Mucosa of descending colon (tissue), 3 donors: ENCODE measurements around the gene VTN. TPM values are rescaled to one million over a fixed set of nuclear protein-coding genes. Genes with fewer than 3 reads are reported as not detected.

Experiments
- ATAC-seq: fragments of 200-7000 bp; cut with Tn5 transposase; one replicate; pipeline ENCODE4 v1.9.1; 2020; ENCODE audit warnings: mild to moderate bottlenecking, moderate library complexity
- DNase-seq, 3 donors: peaks; one replicate each; pipeline ENCODE4 v3.0.0-alpha.2; 2020
- H3K36me3 ChIP-seq: fragments of 200-600 bp; one replicate; pipeline ENCODE4 v1.8.0; 2021; ENCODE audit warnings: low read depth, mild to moderate bottlenecking
- H3K4me1 ChIP-seq: fragments of 200-600 bp; one replicate; pipeline ENCODE4 v1.8.0; 2021; ENCODE audit warnings: low read depth, mild to moderate bottlenecking
- H3K4me3 ChIP-seq: fragments of 200-600 bp; one replicate; pipeline ENCODE4 v1.8.0; 2021; ENCODE audit warnings: mild to moderate bottlenecking
- H3K9me3 ChIP-seq: fragments of 200-600 bp; one replicate; pipeline ENCODE4 v1.8.0; 2021; ENCODE audit warnings: mild to moderate bottlenecking
- CTCF ChIP-seq: fragments of 200-600 bp; IDR thresholded peaks from one replicate; pipeline ENCODE4 v1.8.0; 2022; ENCODE audit warnings: antibody characterized with exemption, mild to moderate bottlenecking
- intact Hi-C, 2 donors: fragments of 100-400 bp; cut with DNase I in 1 of 2; cut with micrococcal nuclease in 1 of 2; formaldehyde crosslinking; loops; one replicate each; pipeline versions ENCODE4 v1.11.0 to v1.11.1; 2022; cut with DNase I, micrococcal nuclease
- total RNA-seq, 3 donors: library from RNA; stranded (reverse); fragmentation: NEBNext Ultra II Directional in 2 of 3; extraction: Animal tissue kit (Norgen Biotek cat#: 25700) in 2 of 3; gene quantifications; one replicate each; pipeline versions ENCODE4 v1.2.1 to v1.2.4, GENCODE V29; 2021 to 2023
- donor health status: DM: no; HTN: no; CAD: no; lungs with moderate emphysema.
- donor health status: DM: no; HTN: no; CAD: no.
- donor health status: DM: no; HTN: yes; CAD: no.

VTN gene
- total RNA-seq, 3 donors from 2014 or later: 0.23 to 0.39 (median 0.35) TPM

GRCh38 chr17:28388106-28388505, 18.0 kb upstream of the VTN start:
- no peaks in the 10 kb centered on the region for H3K9me3 ChIP-seq
- no peak overlapping the region for H3K4me3 ChIP-seq
- H3K36me3 ChIP-seq: no peaks in the 10 kb centered on the region
- ATAC-seq (no peak), DNase-seq (no peak)
- no peak for TF ChIP-seq CTCF
- H3K4me1 ChIP-seq: no peaks in the 10 kb centered on the region
- intact Hi-C loops: no loop called here

- ATAC-seq (no peak), DNase-seq (no peak)
- Histone ChIP-seq H3K4me1 (peaks cover 2% of the 10 kb centered on the region), H3K9me3 (no peaks in the 10 kb centered on the region), H3K4me3 (no peak overlapping the region), H3K36me3 (no peaks in the 10 kb centered on the region)
- intact Hi-C loops: no loop called here
- no peak for TF ChIP-seq CTCF
These were observed 16.3 kb upstream of the VTN start for GRCh38 chr17:28386391-28386790.

GRCh38 chr17:28385406-28385805, 15.3 kb upstream of the VTN start:
- intact Hi-C loops: no loop called here
- TF ChIP-seq CTCF: no peak
- ATAC-seq: no peak
- H3K4me3 ChIP-seq: no peak overlapping the region
- DNase-seq: no peak
- no peaks in the 10 kb centered on the region for H3K9me3 ChIP-seq
- H3K36me3 ChIP-seq: no peaks in the 10 kb centered on the region
- peaks cover 2% of the 10 kb centered on the region for H3K4me1 ChIP-seq

GRCh38 chr17:28385037-28385400, 14.9 kb upstream of the VTN start:
- DNase-seq: peak; percentile 41 to 73 (median 72)
- no peaks in the 10 kb centered on the region for H3K36me3 ChIP-seq
- peak; percentile 68 for ATAC-seq
- H3K4me1 ChIP-seq: peaks cover 2% of the 10 kb centered on the region
- no peaks in the 10 kb centered on the region for H3K9me3 ChIP-seq
- intact Hi-C loops: no loop called here
- TF ChIP-seq CTCF: no peak
- H3K4me3 ChIP-seq: peak overlapping the region; percentile 15

- ATAC-seq (peak; percentile 94), DNase-seq (peak; percentile 83 to 89 (median 88))
- H3K4me1 ChIP-seq: peaks cover 2% of the 10 kb centered on the region
- H3K36me3 ChIP-seq: no peaks in the 10 kb centered on the region
- no peak for TF ChIP-seq CTCF
- peak overlapping the region; percentile 15 for H3K4me3 ChIP-seq
- intact Hi-C loops: no loop called here
- H3K9me3 ChIP-seq: no peaks in the 10 kb centered on the region
These were observed 14.4 kb upstream of the VTN start for GRCh38 chr17:28384281-28385036.
